T-cell (primary cell): ENCODE data around the gene NXPE3. TPM values are rescaled to one million over a fixed set of nuclear protein-coding genes. Genes with fewer than 3 reads are reported as not detected.
A peak's percentile ranks its signal among the peaks of the same experiment; 100 is the strongest.

ENCODE experiments used
- ATAC-seq, 4 experiments: fragments of 200-7000 bp in 3 of 4; fragments of 150-1000 bp in 1 of 4; cut with Tn5 transposase; replicated peaks in 1 of 4; 1 replicate in 3 of 4; 2 replicates in 1 of 4; pipeline ENCODE4 v1.10.0; 2021; ENCODE audit warnings: moderate library complexity in 3 of 4, mild to moderate bottlenecking in 2 of 4, moderate number of reproducible peaks in 1 of 4
- CTCF ChIA-PET, 2 donors: fragments of 300-600 bp; sonication (Branson Sonifier 250); formaldehyde crosslinking; loops; one replicate each; lab custom pipeline; 2022; ENCODE audit warnings: antibody characterized with exemption in 2 of 2; lab: Charles Lee
- POLR2A ChIA-PET, 2 donors: fragments of 300-600 bp; sonication (Branson Sonifier 250); formaldehyde crosslinking; loops; one replicate each; lab custom pipeline; 2022; ENCODE audit warnings: antibody characterized with exemption in 2 of 2; lab: Charles Lee
- DNase-seq, 35 experiments: peaks; one replicate each; pipeline versions ENCODE4 v3.0.0 to v3.0.0-alpha.2; 2013 to 2023
- H3K27ac ChIP-seq: one replicate; pipeline ENCODE4 v1.5.1; 2013; ENCODE audit warnings: low read length
- H3K27me3 ChIP-seq, 2 experiments: replicated peaks in 1 of 2; 1 replicate in 1 of 2; 2 replicates in 1 of 2; pipeline versions ENCODE4 v1.6.1 to v1.7.0; 2013; ENCODE audit warnings: low read length in 1 of 2, mixed read lengths in 1 of 2; ENCODE audit not compliant: control insufficient read depth in 2 of 2, insufficient read depth in 2 of 2; ENCODE audit errors: extremely low read depth in 1 of 2
- H3K36me3 ChIP-seq, 2 donors: 1 replicate in 1 of 2; 2 replicates in 1 of 2; pipeline versions ENCODE4 v1.6.1 to v1.7.0; 2013; ENCODE audit warnings: low read length in 1 of 2; ENCODE audit not compliant: control insufficient read depth in 2 of 2, insufficient read depth in 1 of 2; ENCODE audit errors: extremely low read depth in 1 of 2
- H3K4me1 ChIP-seq, 2 experiments: 1 replicate in 1 of 2; 2 replicates in 1 of 2; pipeline versions ENCODE4 v1.6.1 to v1.7.0; 2013; ENCODE audit warnings: low read length in 2 of 2, mixed read lengths in 1 of 2; ENCODE audit not compliant: insufficient read depth in 2 of 2, control insufficient read depth in 1 of 2; ENCODE audit errors: extremely low read depth in 1 of 2
- H3K4me3 ChIP-seq, 2 donors: 1 replicate in 1 of 2; 2 replicates in 1 of 2; pipeline versions ENCODE4 v1.5.1 to v1.7.0; 2013; ENCODE audit warnings: mild to moderate bottlenecking in 2 of 2, low read length in 1 of 2, moderate library complexity in 1 of 2; ENCODE audit not compliant: control insufficient read depth in 1 of 2; ENCODE audit errors: extremely low read depth in 1 of 2
- H3K9me3 ChIP-seq: 2 replicates; pipeline ENCODE4 v1.7.0; 2013
- H3K27ac Mint-ChIP-seq, 2 donors: one replicate each; pipeline ENCODE4 v1.8.0; 2020 to 2021; ENCODE audit warnings: mild to moderate bottlenecking in 2 of 2, mixed read lengths in 2 of 2
- H3K27me3 Mint-ChIP-seq, 2 donors: one replicate each; pipeline ENCODE4 v1.8.0; 2021 to 2022; ENCODE audit warnings: mixed read lengths in 2 of 2
- H3K36me3 Mint-ChIP-seq: one replicate; pipeline ENCODE4 v1.8.0; 2021; ENCODE audit warnings: mixed read lengths
- H3K4me1 Mint-ChIP-seq, 3 donors: one replicate each; pipeline ENCODE4 v1.8.0; 2020 to 2022; ENCODE audit warnings: mixed read lengths in 3 of 3, mild to moderate bottlenecking in 1 of 3
- H3K4me3 Mint-ChIP-seq, 3 donors: one replicate each; pipeline ENCODE4 v1.8.0; 2020 to 2022; ENCODE audit warnings: mild to moderate bottlenecking in 3 of 3, mixed read lengths in 3 of 3, moderate library complexity in 3 of 3
- H3K9me3 Mint-ChIP-seq, 3 donors: one replicate each; pipeline ENCODE4 v1.8.0; 2020 to 2022; ENCODE audit warnings: mixed read lengths in 3 of 3
- WGBS: methylation state at CpG from one replicate; pipeline ENCODE4 v1.1.5; 2013; ENCODE audit warnings: missing lambda C conversion rate; ENCODE audit not compliant: insufficient coverage; 5-methylcytosine and 5-hydroxymethylcytosine counted together
- total RNA-seq, 35 experiments: library from RNA in 6 of 35; stranded (reverse) in 6 of 35; fragments of 120-200 nt in 1 of 35; gene quantifications; one replicate each; pipeline versions ENCODE4 v1.2.1 to v1.2.4 and lab custom pipeline; 2013 to 2026

The NXPE3 gene
- total RNA-seq, 5 donors from 2014 or later (not counting 1 experiment from before 2014, with no cell fraction given): 38.0 to 44.8 (median 41.3) TPM

DNA sequence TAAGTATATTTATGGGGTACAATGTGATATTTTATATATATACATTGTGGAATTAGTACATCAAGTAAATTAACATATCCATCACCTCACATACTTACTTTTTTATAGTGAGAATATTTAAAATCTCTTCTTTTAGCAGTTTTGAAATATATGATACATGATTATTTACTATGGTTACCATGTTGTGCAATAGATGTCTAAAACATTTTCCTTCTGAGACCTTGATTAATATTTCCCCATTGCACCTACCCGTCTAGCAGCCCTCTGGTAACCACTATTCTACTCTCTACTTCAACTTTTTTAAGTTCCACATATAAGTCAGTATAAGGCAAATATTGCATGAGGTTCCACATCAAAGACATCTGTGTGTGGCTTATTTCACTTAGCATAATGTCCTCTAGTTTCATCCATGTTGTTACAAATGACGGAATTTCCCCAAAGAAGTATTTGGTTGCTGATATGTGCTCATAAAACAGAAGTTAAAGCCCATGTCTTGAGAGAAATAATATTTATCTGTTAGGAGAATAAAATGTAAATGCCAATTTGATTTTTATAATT lies 40.7 kb downstream of the NXPE3 start:
- Histone ChIP-seq H3K4me1 (peaks cover 1 to 3% of the 10 kb centered on the region in 2 experiments), H3K27ac (no peak overlapping the region), H3K4me3 (no peak overlapping the region), H3K36me3 (peaks cover 4 to 34% of the 10 kb centered on the region in 2 donors), H3K9me3 (no peaks in the 10 kb centered on the region), H3K27me3 (no peaks in the 10 kb centered on the region)
- POLR2A ChIA-PET: interaction anchor here (0.6 to 0.9 kb wide), 2 partner anchors 15 to 51 kb away, joined by 3 read pairs; no protein-coding TSS in a partner anchor
- Mint-ChIP-seq H3K4me3 (no peak overlapping the region), H3K36me3 (peaks cover 47% of the 10 kb centered on the region), H3K9me3 (no peaks in the 10 kb centered on the region), H3K27ac (peak overlapping the region in 1 of 2 donors; percentile 44), H3K4me1 (peaks cover 28 to 33% (median 31%) of the 10 kb centered on the region in 3 donors), H3K27me3 (no peaks in the 10 kb centered on the region)
- CTCF ChIA-PET: interaction anchor here in 1 of 2 donors (1.0 to 1.5 kb wide), 2 partner anchors 405 to 406 kb away, joined by 3 to 4 read pairs; no protein-coding TSS in a partner anchor
- ATAC-seq (no peak), DNase-seq (no peak)
- WGBS: no CpG with 5 or more reads among the region's 2 CpGs

DNA sequence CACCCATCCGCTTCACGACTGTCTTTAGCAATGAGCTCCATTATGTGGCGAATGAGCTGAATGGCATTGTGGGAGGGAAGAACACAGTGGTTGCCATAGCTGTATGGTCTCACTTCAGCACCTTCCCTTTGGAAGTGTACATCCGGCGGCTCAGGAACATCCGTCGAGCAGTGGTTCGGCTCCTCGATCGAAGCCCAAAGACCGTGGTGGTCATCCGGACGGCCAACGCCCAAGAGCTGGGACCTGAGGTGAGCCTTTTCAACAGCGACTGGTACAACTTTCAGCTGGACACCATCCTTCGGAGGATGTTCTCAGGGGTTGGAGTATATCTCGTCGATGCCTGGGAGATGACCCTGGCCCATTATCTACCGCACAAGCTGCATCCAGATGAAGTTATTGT lies 42.5 kb downstream of the NXPE3 start:
- Mint-ChIP-seq H3K36me3 (peaks cover 44% of the 10 kb centered on the region), H3K9me3 (no peaks in the 10 kb centered on the region), H3K4me1 (peaks cover 28 to 36% (median 30%) of the 10 kb centered on the region in 3 donors), H3K27ac (peak overlapping the region in 1 of 2 donors; percentile 82), H3K4me3 (no peak overlapping the region), H3K27me3 (no peaks in the 10 kb centered on the region)
- H3K9me3 ChIP-seq: no peaks in the 10 kb centered on the region
- peaks cover 0 to 2% of the 10 kb centered on the region in 2 experiments for H3K4me1 ChIP-seq
- no peak overlapping the region for H3K27ac ChIP-seq
- CTCF ChIA-PET: interaction anchor here (0.6 to 1.5 kb wide), 6 partner anchors 9 to 408 kb away, joined by 4 to 9 read pairs (median 5); no protein-coding TSS in a partner anchor
- peaks cover 4 to 34% of the 10 kb centered on the region in 2 donors for H3K36me3 ChIP-seq
- POLR2A ChIA-PET: interaction anchor here in 1 of 2 donors (1.2 kb wide), 1 partner anchor 35 kb away, joined by 3 read pairs; no protein-coding TSS in a partner anchor
- DNase-seq (no peak), ATAC-seq (no peak)
- 99% methylated on average over 17 of the region's 19 CpGs for WGBS
- H3K27me3 ChIP-seq: no peaks in the 10 kb centered on the region
- H3K4me3 ChIP-seq: no peak overlapping the region

- Histone ChIP-seq H3K4me1 (peaks cover 8 to 10% of the 10 kb centered on the region in 2 experiments), H3K9me3 (no peaks in the 10 kb centered on the region), H3K36me3 (peaks cover 0 to 17% of the 10 kb centered on the region in 2 donors), H3K4me3 (no peak overlapping the region), H3K27ac (no peak overlapping the region), H3K27me3 (no peaks in the 10 kb centered on the region)
- DNase-seq: no peak
- Mint-ChIP-seq H3K4me3 (no peak overlapping the region), H3K4me1 (peaks cover 37 to 46% (median 43%) of the 10 kb centered on the region in 3 donors), H3K9me3 (no peaks in the 10 kb centered on the region), H3K36me3 (peaks cover 31% of the 10 kb centered on the region), H3K27ac (peak overlapping the region; percentile 67 to 68), H3K27me3 (no peaks in the 10 kb centered on the region)
- no peak for ATAC-seq
- no CpG with 5 or more reads among the region's 5 CpGs for WGBS
- ChIA-PET POLR2A (interaction anchor here (1.0 to 1.9 kb wide), 3 partner anchors 10 to 36 kb away, joined by 3 to 7 read pairs (median 5); partner anchors contain the start of gene NFKBIZ (in 1 of the 2)), CTCF (interaction anchor here (1.0 to 1.6 kb wide), 4 partner anchors 11 to 21 kb away, joined by 4 to 8 read pairs (median 4); no protein-coding TSS in a partner anchor)
These were observed 44.5 kb downstream of the NXPE3 start for GRCh38 chr3:101823525-101823924.

GRCh38 chr3:101824702-101825101 lies 45.7 kb downstream of the NXPE3 start:
- Histone ChIP-seq H3K27me3 (no peaks in the 10 kb centered on the region), H3K4me3 (no peak overlapping the region), H3K27ac (no peak overlapping the region), H3K36me3 (peaks cover 0 to 17% of the 10 kb centered on the region in 2 donors), H3K9me3 (no peaks in the 10 kb centered on the region), H3K4me1 (peaks cover 19 to 21% of the 10 kb centered on the region in 2 experiments)
- no peaks in the 10 kb centered on the region for H3K9me3 Mint-ChIP-seq
- no peaks in the 10 kb centered on the region for H3K27me3 Mint-ChIP-seq
- DNase-seq (no peak), ATAC-seq (no peak)
- H3K4me1 Mint-ChIP-seq: peaks cover 48 to 52% (median 51%) of the 10 kb centered on the region in 3 donors
- POLR2A ChIA-PET: interaction anchor here (0.6 to 1.9 kb wide), 5 partner anchors 9 to 139 kb away, joined by 3 to 7 read pairs (median 3); partner anchors contain the start of gene NFKBIZ (in 1 of the 2)
- peak overlapping the region; percentile 53 to 77 for H3K27ac Mint-ChIP-seq
- H3K36me3 Mint-ChIP-seq: peaks cover 26% of the 10 kb centered on the region
- CTCF ChIA-PET: interaction anchor here (0.6 to 1.6 kb wide), 4 partner anchors 12 to 25 kb away, joined by 3 to 8 read pairs (median 4); no protein-coding TSS in a partner anchor
- WGBS: 100% methylated on average over 1 of the region's 3 CpGs
- H3K4me3 Mint-ChIP-seq: no peak overlapping the region

GRCh38 chr3:101825904-101826445 lies 47.0 kb downstream of the NXPE3 start:
- Mint-ChIP-seq H3K36me3 (peaks cover 15% of the 10 kb centered on the region), H3K9me3 (no peaks in the 10 kb centered on the region), H3K27ac (peak overlapping the region; percentile 97 to 100), H3K4me3 (peak overlapping the region; percentile 57 to 90 (median 76)), H3K27me3 (no peaks in the 10 kb centered on the region), H3K4me1 (peaks cover 57 to 63% (median 60%) of the 10 kb centered on the region in 3 donors)
- Histone ChIP-seq H3K27me3 (no peaks in the 10 kb centered on the region), H3K36me3 (peaks cover 0 to 14% of the 10 kb centered on the region in 2 donors), H3K4me3 (no peak overlapping the region), H3K4me1 (peaks cover 19 to 21% of the 10 kb centered on the region in 2 experiments), H3K9me3 (no peaks in the 10 kb centered on the region), H3K27ac (peak overlapping the region; percentile 91)
- ChIA-PET CTCF (interaction anchor here in 1 of 2 donors (1.6 kb wide), 1 partner anchor 16 kb away, joined by 4 read pairs; no protein-coding TSS in a partner anchor), POLR2A (interaction anchor here in 1 of 2 donors (0.6 to 2.8 kb wide), 4 partner anchors 23 to 705 kb away, joined by 3 to 34 read pairs (median 4); partner anchors contain the start of genes CEP97 and NFKBIZ)
- no peak for DNase-seq
- no CpG with 5 or more reads among the region's 2 CpGs for WGBS
- no peak for ATAC-seq
